Esophagus squamous epithelium (tissue), 4 donors: ENCODE measurements around the gene SLC3A2.
"Not testable (repeated sequence)": the region's sequence is repeated elsewhere in the genome, so short reads cannot be mapped to it uniquely, and the experiment has no call there.

Experiments used
- CTCF ChIP-seq, 6 experiments: fragments of 450-650 bp in 4 of 6; fragments of 200-600 bp in 2 of 6; sonication (generic) in 2 of 6; IDR thresholded peaks; one replicate each; pipeline ENCODE4 v1.5.1; 2016 to 2019; ENCODE audit warnings: antibody characterized with exemption in 6 of 6, mild to moderate bottlenecking in 4 of 6, moderate library complexity in 4 of 6
- POLR2A ChIP-seq, 4 donors: fragments of 450-650 bp; IDR thresholded peaks; one replicate each; pipeline ENCODE4 v1.6.1; 2017; ENCODE audit warnings: antibody characterized with exemption in 4 of 4, mild to moderate bottlenecking in 4 of 4, moderate library complexity in 3 of 4

- TF ChIP-seq POLR2A, CTCF (IDR thresholded peaks at IDR 0.05): not testable (repeated sequence)
These were observed 19.0 kb upstream of the SLC3A2 start for GRCh38 chr11:62861564-62862192.
